ENCODE data around the gene BLOC1S1. TPM values are rescaled to one million over a fixed set of nuclear protein-coding genes. Genes with fewer than 3 reads are reported as not detected.

The BLOC1S1 gene
- polyA plus RNA-seq, 1 donor (not counting 4 experiments of a cell fraction or from before 2014, with no cell fraction given): 62.5 TPM

GRCh38 chr12:55683676-55684075 lies 32.2 kb upstream of the BLOC1S1 start:
- Histone ChIP-seq H3K4me1 (ENCODE audit: control insufficient read depth, extremely low read depth, insufficient read depth, low read length) (no peaks in the 10 kb centered on the region), H3K79me2 (ENCODE audit: control insufficient read depth, insufficient read depth, low read length) (no peaks in the 10 kb centered on the region), H3K9me3 (ENCODE audit: control insufficient read depth, low read depth, low read length) (no peaks in the 10 kb centered on the region), H3K9ac (ENCODE audit: control insufficient read depth, extremely low read depth, insufficient read depth, low read length) (no peak overlapping the region), H4K20me1 (ENCODE audit: control insufficient read depth, extremely low read depth, insufficient read depth, low read length) (no peaks in the 10 kb centered on the region), H3K27me3 (ENCODE audit: control insufficient read depth, extremely low read depth, insufficient read depth, low read length) (peaks cover 12% of the 10 kb centered on the region), H2AFZ (ENCODE audit: control insufficient read depth, low read length) (no peak overlapping the region), H3K36me3 (ENCODE audit: control insufficient read depth in 2 of 2, extremely low read depth in 1 of 2, insufficient read depth in 2 of 2, low read length in 2 of 2) (no peaks in the 10 kb centered on the region), H3K27ac (ENCODE audit: control insufficient read depth, insufficient read depth, low read length) (no peak overlapping the region), H3K9me1 (ENCODE audit: control insufficient read depth, extremely low read depth, insufficient read depth, low read length) (no peaks in the 10 kb centered on the region), H3K4me2 (ENCODE audit: control insufficient read depth, extremely low read depth, insufficient read depth, low read depth, low read length) (no peak overlapping the region), H3K4me3 (ENCODE audit: control insufficient read depth in 2 of 3, extremely low read depth in 1 of 3, insufficient read depth in 2 of 3, low read depth in 1 of 3, low read length in 3 of 3) (no peak overlapping the region)
- FAIRE-seq (no peak), DNase-seq (ENCODE audit: low read depth, low spot score) (no peak)
- no peak for TF ChIP-seq EZH2 (IDR thresholded peaks at IDR 0.05; ENCODE audit: low read length)
- dilution Hi-C loops (cut with MboI; ENCODE audit: extremely low pct_ligation_motif_present, low sequenced_read_pairs): no loop called here

GRCh38 chr12:55684761-55685370 lies 31.0 kb upstream of the BLOC1S1 start:
- Histone ChIP-seq H3K9ac (ENCODE audit: control insufficient read depth, extremely low read depth, insufficient read depth, low read length) (no peak overlapping the region), H2AFZ (ENCODE audit: control insufficient read depth, low read length) (no peak overlapping the region), H4K20me1 (ENCODE audit: control insufficient read depth, extremely low read depth, insufficient read depth, low read length) (no peaks in the 10 kb centered on the region), H3K79me2 (ENCODE audit: control insufficient read depth, insufficient read depth, low read length) (no peaks in the 10 kb centered on the region), H3K27ac (ENCODE audit: control insufficient read depth, insufficient read depth, low read length) (no peak overlapping the region), H3K36me3 (ENCODE audit: control insufficient read depth in 2 of 2, extremely low read depth in 1 of 2, insufficient read depth in 2 of 2, low read length in 2 of 2) (no peaks in the 10 kb centered on the region), H3K4me3 (ENCODE audit: control insufficient read depth in 2 of 3, extremely low read depth in 1 of 3, insufficient read depth in 2 of 3, low read depth in 1 of 3, low read length in 3 of 3) (no peak overlapping the region), H3K4me2 (ENCODE audit: control insufficient read depth, extremely low read depth, insufficient read depth, low read depth, low read length) (no peak overlapping the region), H3K27me3 (ENCODE audit: control insufficient read depth, extremely low read depth, insufficient read depth, low read length) (peaks cover 12% of the 10 kb centered on the region), H3K4me1 (ENCODE audit: control insufficient read depth, extremely low read depth, insufficient read depth, low read length) (no peaks in the 10 kb centered on the region), H3K9me3 (ENCODE audit: control insufficient read depth, low read depth, low read length) (no peaks in the 10 kb centered on the region), H3K9me1 (ENCODE audit: control insufficient read depth, extremely low read depth, insufficient read depth, low read length) (no peaks in the 10 kb centered on the region)
- dilution Hi-C loops (cut with MboI; ENCODE audit: extremely low pct_ligation_motif_present, low sequenced_read_pairs): loop anchor here (5.0 kb wide), 1 partner anchor 37 kb away; the partner anchor contains the start of gene RDH5
- DNase-seq (ENCODE audit: low read depth, low spot score) (no peak), FAIRE-seq (no peak)
- TF ChIP-seq CTCF (optimal IDR thresholded peaks at IDR 0.05 in 1 of 3, IDR thresholded peaks at IDR 0.05 in 1 of 3, conservative IDR thresholded peaks at IDR 0.05 in 1 of 3; ENCODE audit: extremely low read depth in 1 of 3, insufficient read depth in 2 of 3, low read length in 3 of 3) (no peak), EZH2 (IDR thresholded peaks at IDR 0.05; ENCODE audit: low read length) (no peak)

- no peaks in the 10 kb centered on the region for H3K9me3 ChIP-seq (ENCODE audit: control insufficient read depth, low read depth, low read length)
- dilution Hi-C loops (cut with MboI; ENCODE audit: extremely low pct_ligation_motif_present, low sequenced_read_pairs): loop anchor here (5.0 kb wide), 1 partner anchor 37 kb away; the partner anchor contains the start of gene RDH5
Measured at GRCh38 chr12:55685671-55686070, 30.2 kb upstream of the BLOC1S1 start.

More at GRCh38 chr12:55685671-55686070, 30.2 kb upstream of the BLOC1S1 start:
- no peak for DNase-seq (ENCODE audit: low read depth, low spot score)
- Histone ChIP-seq H3K4me1 (ENCODE audit: control insufficient read depth, extremely low read depth, insufficient read depth, low read length) (no peaks in the 10 kb centered on the region), H3K27ac (ENCODE audit: control insufficient read depth, insufficient read depth, low read length) (no peak overlapping the region), H3K4me3 (ENCODE audit: control insufficient read depth in 2 of 3, extremely low read depth in 1 of 3, insufficient read depth in 2 of 3, low read depth in 1 of 3, low read length in 3 of 3) (no peak overlapping the region), H3K9ac (ENCODE audit: control insufficient read depth, extremely low read depth, insufficient read depth, low read length) (no peak overlapping the region), H3K36me3 (ENCODE audit: control insufficient read depth in 2 of 2, extremely low read depth in 1 of 2, insufficient read depth in 2 of 2, low read length in 2 of 2) (no peaks in the 10 kb centered on the region), H3K9me1 (ENCODE audit: control insufficient read depth, extremely low read depth, insufficient read depth, low read length) (no peaks in the 10 kb centered on the region), H2AFZ (ENCODE audit: control insufficient read depth, low read length) (no peak overlapping the region), H3K79me2 (ENCODE audit: control insufficient read depth, insufficient read depth, low read length) (no peaks in the 10 kb centered on the region), H3K27me3 (ENCODE audit: control insufficient read depth, extremely low read depth, insufficient read depth, low read length) (peaks cover 12% of the 10 kb centered on the region), H3K4me2 (ENCODE audit: control insufficient read depth, extremely low read depth, insufficient read depth, low read depth, low read length) (no peak overlapping the region), H4K20me1 (ENCODE audit: control insufficient read depth, extremely low read depth, insufficient read depth, low read length) (no peaks in the 10 kb centered on the region)
- FAIRE-seq: no peak
- TF ChIP-seq CTCF (optimal IDR thresholded peaks at IDR 0.05 in 1 of 3, IDR thresholded peaks at IDR 0.05 in 1 of 3, conservative IDR thresholded peaks at IDR 0.05 in 1 of 3; ENCODE audit: extremely low read depth in 1 of 3, insufficient read depth in 2 of 3, low read length in 3 of 3): no peak
- no peak for TF ChIP-seq EZH2 (IDR thresholded peaks at IDR 0.05; ENCODE audit: low read length)

Data from keratinocyte (primary cell).